Esophagus muscularis mucosa (tissue), 4 donors: ENCODE results near the gene SPAG16.

Experiments
- EP300 ChIP-seq: sonication (generic); formaldehyde crosslinking; IDR thresholded peaks from one replicate; pipeline ENCODE4 v1.6.1; 2017; ENCODE audit warnings: antibody characterized with exemption
- POLR2A ChIP-seq: fragments of 450-650 bp; IDR thresholded peaks from one replicate; pipeline ENCODE4 v1.6.1; 2017; ENCODE audit warnings: antibody characterized with exemption, moderate library complexity, mild to moderate bottlenecking, low read depth
- POLR2AphosphoS5 ChIP-seq, 2 donors: sonication (generic); formaldehyde crosslinking; IDR thresholded peaks; one replicate each; pipeline ENCODE4 v1.6.1; 2017; ENCODE audit warnings: antibody characterized with exemption in 2 of 2
- TF ChIP-seq, protein P1 (sequence below), 3 experiments: fragments of 200-600 bp in 2 of 3; fragments of 450-650 bp in 1 of 3; sonication (generic) in 2 of 3; IDR thresholded peaks; one replicate each; pipeline ENCODE4 v1.5.1; 2017 to 2019; ENCODE audit warnings: antibody characterized with exemption in 3 of 3, mild to moderate bottlenecking in 2 of 3, moderate library complexity in 1 of 3

DNA sequence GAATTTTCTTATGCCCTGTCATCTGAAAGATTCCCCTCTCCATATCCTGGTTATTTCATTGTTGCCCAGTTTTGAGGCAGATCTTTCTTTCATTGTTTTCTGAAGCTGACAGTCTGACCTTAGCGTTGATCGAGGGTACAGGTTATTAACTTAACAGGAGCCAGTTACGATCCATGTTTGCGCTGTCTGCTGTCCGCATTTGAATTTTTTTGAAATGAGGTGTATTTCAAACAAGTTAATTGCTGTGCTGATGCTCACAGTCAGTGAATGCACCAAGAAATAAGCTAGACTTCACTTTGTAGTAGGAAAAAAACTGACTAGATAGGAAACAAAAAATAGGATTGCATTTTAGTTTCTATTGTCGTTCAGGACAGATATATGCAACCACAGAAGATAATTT lies 34.8 kb upstream of the SPAG16 start:
- TF ChIP-seq, protein P1, sequence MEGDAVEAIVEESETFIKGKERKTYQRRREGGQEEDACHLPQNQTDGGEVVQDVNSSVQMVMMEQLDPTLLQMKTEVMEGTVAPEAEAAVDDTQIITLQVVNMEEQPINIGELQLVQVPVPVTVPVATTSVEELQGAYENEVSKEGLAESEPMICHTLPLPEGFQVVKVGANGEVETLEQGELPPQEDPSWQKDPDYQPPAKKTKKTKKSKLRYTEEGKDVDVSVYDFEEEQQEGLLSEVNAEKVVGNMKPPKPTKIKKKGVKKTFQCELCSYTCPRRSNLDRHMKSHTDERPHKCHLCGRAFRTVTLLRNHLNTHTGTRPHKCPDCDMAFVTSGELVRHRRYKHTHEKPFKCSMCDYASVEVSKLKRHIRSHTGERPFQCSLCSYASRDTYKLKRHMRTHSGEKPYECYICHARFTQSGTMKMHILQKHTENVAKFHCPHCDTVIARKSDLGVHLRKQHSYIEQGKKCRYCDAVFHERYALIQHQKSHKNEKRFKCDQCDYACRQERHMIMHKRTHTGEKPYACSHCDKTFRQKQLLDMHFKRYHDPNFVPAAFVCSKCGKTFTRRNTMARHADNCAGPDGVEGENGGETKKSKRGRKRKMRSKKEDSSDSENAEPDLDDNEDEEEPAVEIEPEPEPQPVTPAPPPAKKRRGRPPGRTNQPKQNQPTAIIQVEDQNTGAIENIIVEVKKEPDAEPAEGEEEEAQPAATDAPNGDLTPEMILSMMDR (IDR thresholded peaks at IDR 0.05): no peak
- TF ChIP-seq POLR2A (no peak), EP300 (no peak), POLR2AphosphoS5 (IDR thresholded peaks at IDR 0.05) (no peak)
